Neural cell (in vitro differentiated cells): ENCODE data around the gene FIBCD1. TPM values are rescaled to one million over a fixed set of nuclear protein-coding genes. Genes with fewer than 3 reads are reported as not detected.

Experiments used
- H2AFZ ChIP-seq: fragments of 200-600, 300-800 bp; sonication (generic), shearing (Covaris generic); 2 replicates; pipeline ENCODE4 v1.6.0; 2014; ENCODE audit warnings: low read depth, mild to moderate bottlenecking, antibody characterized with exemption, low read length, moderate library complexity
- H3F3A ChIP-seq: fragments of 200-600 bp; shearing (Covaris generic); 2 replicates; pipeline ENCODE4 v1.6.1; 2016; ENCODE audit warnings: mild to moderate bottlenecking, moderate library complexity, mixed read lengths, antibody characterized with exemption, low read length; ENCODE audit not compliant: insufficient read depth, poor library complexity, severe bottlenecking
- H3K27ac ChIP-seq: fragments of 200-600, 300-800 bp; sonication (generic), shearing (Covaris generic); 2 replicates; pipeline ENCODE4 v1.5.1; 2014; ENCODE audit warnings: mild to moderate bottlenecking, low read length, moderate library complexity
- H3K27me3 ChIP-seq: fragments of 300-800, 200-600 bp; sonication (generic), shearing (Covaris generic); 2 replicates; pipeline ENCODE4 v1.6.0; 2014; ENCODE audit warnings: mild to moderate bottlenecking, low read depth, low read length, moderate library complexity; ENCODE audit not compliant: insufficient read depth
- H3K36me3 ChIP-seq: fragments of 300-800, 200-600 bp; sonication (generic), shearing (Covaris generic); 2 replicates; pipeline ENCODE4 v1.5.1; 2014; ENCODE audit warnings: mild to moderate bottlenecking, antibody characterized with exemption, low read length, moderate library complexity; ENCODE audit not compliant: insufficient read depth
- H3K4me2 ChIP-seq: fragments of 300-800, 200-600 bp; sonication (generic), shearing (Covaris generic); 2 replicates; pipeline ENCODE4 v1.6.0; 2014; ENCODE audit warnings: mild to moderate bottlenecking, low read length
- H3K4me3 ChIP-seq: fragments of 300-800, 200-600 bp; sonication (generic), shearing (Covaris generic); 2 replicates; pipeline ENCODE4 v1.5.1; 2014; ENCODE audit warnings: mild to moderate bottlenecking, low read length, moderate library complexity
- H3K79me2 ChIP-seq: fragments of 200-600 bp; shearing (Covaris generic); replicated peaks from 2 replicates; pipeline ENCODE4 v1.6.0; 2014; ENCODE audit warnings: mild to moderate bottlenecking, low read length, moderate library complexity; ENCODE audit not compliant: insufficient read depth
- H3K9ac ChIP-seq: fragments of 300-800, 200-600 bp; sonication (generic), shearing (Covaris generic); 2 replicates; pipeline ENCODE4 v1.6.1; 2016; ENCODE audit warnings: mild to moderate bottlenecking, low read length, mixed read lengths
- H3K9me2 ChIP-seq: fragments of 200-600 bp; shearing (Covaris generic); 2 replicates; pipeline ENCODE4 v1.6.1; 2016; ENCODE audit warnings: mild to moderate bottlenecking, low read length, mixed read lengths; ENCODE audit not compliant: insufficient read depth
- H3K9me3 ChIP-seq: fragments of 200-600, 300-800 bp; sonication (generic), shearing (Covaris generic); 2 replicates; pipeline ENCODE4 v1.6.1; 2016; ENCODE audit warnings: mild to moderate bottlenecking, mixed run types, low read length, moderate library complexity, mixed read lengths
- H4K20me1 ChIP-seq: fragments of 200-600 bp; shearing (Covaris generic); 2 replicates; pipeline ENCODE4 v1.6.1; 2016; ENCODE audit warnings: mild to moderate bottlenecking, mixed run types; ENCODE audit not compliant: insufficient read depth
- CTCF ChIP-seq: fragments of 450-650 bp; IDR thresholded peaks from 2 replicates; pipeline ENCODE4 v1.5.1; 2014; ENCODE audit warnings: antibody characterized with exemption, mild to moderate bottlenecking, moderate library complexity; ENCODE audit not compliant: poor library complexity, severe bottlenecking
- EP300 ChIP-seq: fragments of 450-650 bp; conservative IDR thresholded peaks from 2 replicates; pipeline ENCODE4 v1.6.1; 2014; ENCODE audit warnings: antibody characterized with exemption, mild to moderate bottlenecking, moderate library complexity; ENCODE audit not compliant: poor library complexity, severe bottlenecking
- EZH2 ChIP-seq: fragments of 200-600, 300-800 bp; shearing (Covaris generic), sonication (generic); IDR thresholded peaks from 2 replicates; pipeline ENCODE4 v1.6.1; 2014; ENCODE audit warnings: antibody characterized with exemption, low read length, borderline replicate concordance, mild to moderate bottlenecking; ENCODE audit not compliant: insufficient read depth, poor library complexity, severe bottlenecking
- MXI1 ChIP-seq: fragments of 450-650 bp; conservative IDR thresholded peaks from 2 replicates; pipeline ENCODE4 v1.6.1; 2014; ENCODE audit warnings: antibody characterized with exemption, mild to moderate bottlenecking; ENCODE audit not compliant: poor library complexity, severe bottlenecking
- POLR2AphosphoS5 ChIP-seq: IDR thresholded peaks from 2 replicates; pipeline ENCODE4 v1.6.1; 2012
- RAD21 ChIP-seq: fragments of 450-650 bp; conservative IDR thresholded peaks from 2 replicates; pipeline ENCODE4 v1.6.1; 2014; ENCODE audit warnings: antibody characterized with exemption, mild to moderate bottlenecking, moderate library complexity
- REST ChIP-seq: IDR thresholded peaks from 2 replicates; pipeline ENCODE4 v1.6.1; 2012; ENCODE audit warnings: borderline replicate concordance
- SMC3 ChIP-seq: fragments of 450-650 bp; conservative IDR thresholded peaks from 2 replicates; pipeline ENCODE4 v1.6.1; 2014; ENCODE audit warnings: antibody characterized with exemption, mild to moderate bottlenecking, moderate library complexity; ENCODE audit not compliant: poor library complexity
- TAF1 ChIP-seq: IDR thresholded peaks from 2 replicates; pipeline ENCODE4 v1.6.1; 2012; ENCODE audit warnings: low read depth
- polyA plus RNA-seq: library from polyadenylated mRNA; depleted of rRNA; stranded (reverse); fragments of >200 nt; gene quantifications from 2 replicates; pipeline ENCODE4 v1.2.3, GENCODE V29; 2014

FIBCD1 gene
- polyA plus RNA-seq, 1 donor from 2014 or later, result 2.7 TPM

DNA sequence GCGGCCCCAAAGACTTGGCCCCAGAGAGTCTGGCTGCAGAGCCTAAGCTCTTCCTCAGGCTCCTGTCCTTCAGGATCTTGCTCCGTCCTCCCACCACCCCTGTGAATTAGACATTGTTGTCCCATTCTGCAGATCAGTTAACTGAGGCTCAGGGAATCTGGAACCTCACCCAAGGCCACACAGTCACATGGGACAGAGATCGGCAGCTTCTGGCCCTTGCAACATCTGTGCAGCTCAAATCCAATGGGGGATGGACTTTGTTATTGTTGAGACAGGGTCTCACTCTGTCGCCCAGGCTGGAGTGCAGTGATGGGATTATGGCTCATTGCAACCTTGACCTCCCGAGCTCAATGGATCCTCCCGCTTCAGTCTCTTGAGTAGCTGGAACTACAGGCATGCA lies 46.0 kb upstream of the FIBCD1 start:
- Histone ChIP-seq H4K20me1 (no peaks in the 10 kb centered on the region), H3K9me3 (no peaks in the 10 kb centered on the region), H3K9me2 (no peaks in the 10 kb centered on the region), H3F3A (no peaks in the 10 kb centered on the region), H3K79me2 (no peaks in the 10 kb centered on the region), H3K9ac (no peak overlapping the region), H3K27ac (no peak overlapping the region), H3K4me2 (no peak overlapping the region), H3K36me3 (no peaks in the 10 kb centered on the region), H2AFZ (no peak overlapping the region), H3K27me3 (no peaks in the 10 kb centered on the region), H3K4me3 (no peak overlapping the region)
- TF ChIP-seq TAF1 (no peak), SMC3 (no peak), RAD21 (no peak), POLR2AphosphoS5 (no peak), REST (no peak)

- no peak overlapping the region for H3K9ac ChIP-seq
- H3K9me2 ChIP-seq, result no peaks in the 10 kb centered on the region
- no peak overlapping the region for H2AFZ ChIP-seq
- H3K27ac ChIP-seq, result no peak overlapping the region
- no peaks in the 10 kb centered on the region for H3K79me2 ChIP-seq
- H3K27me3 ChIP-seq, result no peaks in the 10 kb centered on the region
- H3K4me2 ChIP-seq, result no peak overlapping the region
- H3F3A ChIP-seq, result no peaks in the 10 kb centered on the region
- H3K9me3 ChIP-seq, result no peaks in the 10 kb centered on the region
- TF ChIP-seq SMC3, result no peak
- no peak for TF ChIP-seq CTCF
- TF ChIP-seq POLR2AphosphoS5, result no peak
- no peak for TF ChIP-seq RAD21
- TF ChIP-seq EP300, result no peak
- TF ChIP-seq MXI1, result no peak
- TF ChIP-seq TAF1, result no peak
- TF ChIP-seq EZH2, result no peak
- TF ChIP-seq REST, result no peak
- no peak overlapping the region for H3K4me3 ChIP-seq
- H3K36me3 ChIP-seq, result no peaks in the 10 kb centered on the region
- no peaks in the 10 kb centered on the region for H4K20me1 ChIP-seq
These were observed 45.5 kb upstream of the FIBCD1 start for GRCh38 chr9:130984521-130984920.
